Stomach (tissue), 4 donors: ENCODE measurements around the gene LEKR1.

Source experiments
- CTCF ChIP-seq, 7 experiments: fragments of 450-650 bp in 4 of 7; fragments of 200-600 bp in 3 of 7; sonication (generic) in 3 of 7; IDR thresholded peaks; one replicate each; pipeline ENCODE4 v1.5.1; 2016 to 2019; ENCODE audit warnings: antibody characterized with exemption in 7 of 7, control low read depth in 2 of 7, mild to moderate bottlenecking in 1 of 7
- POLR2AphosphoS5 ChIP-seq, 3 donors: sonication (generic); formaldehyde crosslinking; IDR thresholded peaks; one replicate each; pipeline ENCODE4 v1.6.1; 2016; ENCODE audit warnings: antibody characterized with exemption in 3 of 3

GRCh38 chr3:156898296-156898880 is 72.2 kb downstream of the LEKR1 start:
- TF ChIP-seq POLR2AphosphoS5 (IDR thresholded peaks at IDR 0.05): no peak
- TF ChIP-seq CTCF (IDR thresholded peaks at IDR 0.05): no peak
